ENCODE measurements around the gene ATR. TPM values are rescaled to one million over a fixed set of nuclear protein-coding genes. Genes with fewer than 3 reads are reported as not detected.
"Not testable (repeated sequence)": the region's sequence is repeated elsewhere in the genome, so short reads cannot be mapped to it uniquely, and the experiment has no call there.

Gene ATR
- total and polyA plus RNA-seq, 7 donors, result 3.7 to 11.1 (median 7.5) TPM

GRCh38 chr3:142574665-142575064 lies 3.9 kb downstream of the ATR start:
- WGBS, 3 donors, result 44 to 73% (median 47%) methylated on average over 1 of the region's 1 CpG
- Histone ChIP-seq H3K4me3 (no peak overlapping the region), H3K36me3 (ENCODE audit: insufficient read depth in 1 of 2, low read depth in 1 of 2) (peaks cover 0 to 13% of the 10 kb centered on the region in 2 donors), H3K4me1 (peaks cover 23% of the 10 kb centered on the region), H3K27ac (no peak overlapping the region), H3K9me3 (no peaks in the 10 kb centered on the region), H3K27me3 (ENCODE audit: insufficient read depth in 3 of 3, low read length in 2 of 3) (no peaks in the 10 kb centered on the region)
- DNase-seq (no peak), ATAC-seq (no peak)
- intact Hi-C loops (cut with DNase I), result loop anchor here (5.0 kb wide), 1 partner anchor 428 kb away; the partner anchor contains the start of gene U2SURP (in 2 of the 2)
- TF ChIP-seq CTCF (IDR thresholded peaks at IDR 0.05), result no peak

GRCh38 chr3:142574223-142574622 lies 4.3 kb downstream of the ATR start:
- ATAC-seq; H3K27ac ChIP-seq; H3K27me3 ChIP-seq (ENCODE audit: insufficient read depth in 3 of 3, low read length in 2 of 3); H3K4me3 ChIP-seq; DNase-seq; intact Hi-C loops (cut with DNase I); H3K9me3 ChIP-seq: not testable (repeated sequence)
- peaks cover 0 to 13% of the 10 kb centered on the region in 2 donors for H3K36me3 ChIP-seq (ENCODE audit: insufficient read depth in 1 of 2, low read depth in 1 of 2)
- 91 to 96% (median 93%) methylated on average over 3 of the region's 3 CpGs for WGBS, 3 donors
- peaks cover 19% of the 10 kb centered on the region for H3K4me1 ChIP-seq

- ATAC-seq; DNase-seq; H3K4me3 ChIP-seq; intact Hi-C loops (cut with DNase I); H3K4me1 ChIP-seq; H3K27ac ChIP-seq; H3K9me3 ChIP-seq; H3K27me3 ChIP-seq (ENCODE audit: insufficient read depth in 3 of 3, low read length in 2 of 3): not testable (repeated sequence)
- peaks cover 0 to 29% of the 10 kb centered on the region in 2 donors for H3K36me3 ChIP-seq (ENCODE audit: insufficient read depth in 1 of 2, low read depth in 1 of 2)
- 90 to 93% (median 92%) methylated on average over 3 of the region's 3 CpGs for WGBS, 3 donors
Measured at GRCh38 chr3:142569422-142569821, 9.1 kb downstream of the ATR start.

- WGBS, 3 donors, result 73 to 79% (median 75%) methylated on average over 18 to 21 of the region's 21 CpGs
- Histone ChIP-seq H3K9me3 (no peaks in the 10 kb centered on the region), H3K36me3 (ENCODE audit: insufficient read depth in 1 of 2, low read depth in 1 of 2) (peaks cover 0 to 38% of the 10 kb centered on the region in 2 donors), H3K4me1 (no peaks in the 10 kb centered on the region), H3K27ac (no peak overlapping the region), H3K27me3 (ENCODE audit: insufficient read depth in 3 of 3, low read length in 2 of 3) (no peaks in the 10 kb centered on the region), H3K4me3 (no peak overlapping the region)
- no peak for TF ChIP-seq CTCF (IDR thresholded peaks at IDR 0.05)
- no peak for DNase-seq
- no peak for ATAC-seq
- intact Hi-C loops (cut with DNase I), result no loop called here
Measured at GRCh38 chr3:142568393-142569017, 10.0 kb downstream of the ATR start.

GRCh38 chr3:142566096-142566495 lies 12.4 kb downstream of the ATR start:
- Histone ChIP-seq H3K9me3 (no peaks in the 10 kb centered on the region), H3K36me3 (ENCODE audit: insufficient read depth in 1 of 2, low read depth in 1 of 2) (peaks cover 0 to 55% of the 10 kb centered on the region in 2 donors), H3K27ac (no peak overlapping the region), H3K27me3 (ENCODE audit: insufficient read depth in 3 of 3, low read length in 2 of 3) (no peaks in the 10 kb centered on the region), H3K4me1 (no peaks in the 10 kb centered on the region), H3K4me3 (no peak overlapping the region)
- ATAC-seq, result no peak
- WGBS, 3 donors, result 84 to 89% (median 89%) methylated on average over 3 of the region's 3 CpGs
- no peak for DNase-seq
- TF ChIP-seq CTCF (IDR thresholded peaks at IDR 0.05), result no peak
- intact Hi-C loops (cut with DNase I), result no loop called here
